COR-L47 (cell line): ENCODE results near the gene OSTC.

Experiments
- DNase-seq: peaks from one replicate; lab custom pipeline; 2025; lab: John Stamatoyannopoulos, UW

OSTC gene

GRCh38 chr4:108716340-108716739 lies 65.9 kb downstream of the OSTC start:
- DNase-seq = no peak

GRCh38 chr4:108717386-108717785 lies 67.0 kb downstream of the OSTC start:
- no peak for DNase-seq
